ENCODE data around the gene DCAF12.
"Not testable (repeated sequence)": the region's sequence is repeated elsewhere in the genome, so short reads cannot be mapped to it uniquely, and the experiment has no call there.

The DCAF12 gene

GRCh38 chr9:34126207-34127034, at the start of gene DCAF12:
DCAF12 (minus strand) TSS chr9:34126698; CDS start chr9:34126431, 267 bp downstream.
- peak; percentile 87 for DNase-seq

GRCh38 chr9:34176089-34176488, 49.6 kb upstream of the DCAF12 start:
- no peak for DNase-seq

GRCh38 chr9:34171753-34172535, 45.4 kb upstream of the DCAF12 start:
- peak; percentile 87 for DNase-seq

- no peak for DNase-seq
Measured at GRCh38 chr9:34170237-34170991, 43.9 kb upstream of the DCAF12 start.

- DNase-seq: no peak
Measured at GRCh38 chr9:34169125-34169524, 42.6 kb upstream of the DCAF12 start.

GRCh38 chr9:34163434-34163833, 36.9 kb upstream of the DCAF12 start:
- no peak for DNase-seq

- DNase-seq: no peak
Measured at GRCh38 chr9:34158362-34158869, 31.9 kb upstream of the DCAF12 start.

- no peak for DNase-seq
Measured at GRCh38 chr9:34157898-34158297, 31.4 kb upstream of the DCAF12 start.

GRCh38 chr9:34157318-34157717, 30.8 kb upstream of the DCAF12 start:
- no peak for DNase-seq

- no peak for DNase-seq
Measured at GRCh38 chr9:34154057-34154456, 27.6 kb upstream of the DCAF12 start.

- no peak for DNase-seq
Measured at GRCh38 chr9:34151398-34151797, 24.9 kb upstream of the DCAF12 start.

GRCh38 chr9:34145165-34145564, 18.7 kb upstream of the DCAF12 start:
- DNase-seq: no peak

- DNase-seq: no peak
Measured at GRCh38 chr9:34143116-34143515, 16.6 kb upstream of the DCAF12 start.

- DNase-seq: no peak
Measured at GRCh38 chr9:34140853-34141252, 14.4 kb upstream of the DCAF12 start.

- no peak for DNase-seq
Measured at GRCh38 chr9:34139477-34140146, 13.1 kb upstream of the DCAF12 start.

GRCh38 chr9:34138644-34139043, 12.1 kb upstream of the DCAF12 start:
- not testable (repeated sequence) for DNase-seq

- no peak for DNase-seq
Measured at GRCh38 chr9:34134521-34134920, 8.0 kb upstream of the DCAF12 start.

- no peak for DNase-seq
Measured at GRCh38 chr9:34133436-34133949, 7.0 kb upstream of the DCAF12 start.

GRCh38 chr9:34131571-34131970, 5.1 kb upstream of the DCAF12 start:
- no peak for DNase-seq

GRCh38 chr9:34127035-34127948, 794 bp upstream of the DCAF12 start:
- no peak for DNase-seq

- no peak for DNase-seq
Measured at GRCh38 chr9:34125681-34126206, 754 bp downstream of the DCAF12 start.
